GM12878 (cell line): ENCODE results near the gene TLNRD1. TPM values are rescaled to one million over a fixed set of nuclear protein-coding genes. Genes with fewer than 3 reads are reported as not detected.

ENCODE experiments used
- EGR1 ChIP-seq, 2 experiments: IDR thresholded peaks; 1 replicate in 1 of 2; 2 replicates in 1 of 2; pipeline ENCODE4 v1.6.1; 2011 to 2012; ENCODE audit warnings: low read depth in 2 of 2, low read length in 2 of 2, borderline replicate concordance in 1 of 2, mild to moderate bottlenecking in 1 of 2, moderate library complexity in 1 of 2
- MTA2 ChIP-seq: fragments of 450-650 bp; IDR thresholded peaks from 2 replicates; pipeline ENCODE4 v1.6.1; 2016; ENCODE audit warnings: low read depth, mild to moderate bottlenecking, moderate library complexity
- SUPT20H ChIP-seq: IDR thresholded peaks from 2 replicates; pipeline ENCODE4 v1.6.1; 2011; ENCODE audit warnings: low read depth, mild to moderate bottlenecking, low read length, moderate library complexity, borderline replicate concordance; ENCODE audit not compliant: control insufficient read depth
- ZBTB11 ChIP-seq: fragments of 450-650 bp; formaldehyde crosslinking; IDR thresholded peaks from 2 replicates; pipeline ENCODE4 v1.5.0; 2022; ENCODE audit warnings: mild to moderate bottlenecking, missing genetic modification characterization
- microRNA-seq: library from miRNA; unstranded; fragments of <30 nt; microRNA quantifications from one replicate; pipeline ENCODE4, GENCODE V29; 2018
- polyA plus RNA-seq, 11 experiments: library from polyadenylated mRNA; depleted of rRNA in 4 of 11; unstranded in 6 of 11; stranded (reverse) in 5 of 11; fragments of >200 nt; fragmentation: Nextera tagmentation in 4 of 11; fragmentation: Illumina TruSeq in 1 of 11; extraction: Ambion mirVana in 4 of 11; extraction: Trizol in 1 of 11; gene quantifications; 1 replicate in 1 of 11; 2 replicates in 10 of 11; pipeline versions ENCODE4 v1.2.1 to v1.2.3, GENCODE V29; 2011 to 2016; ENCODE audit warnings: inconsistent platforms in 2 of 11, missing spikeins in 2 of 11, low read depth in 1 of 11
- small RNA-seq: library from RNA; depleted of rRNA; stranded (forward); fragments of <200 nt; gene quantifications from one replicate; pipeline ENCODE3, GENCODE V24; 2014
- total RNA-seq, 4 experiments: library from RNA; depleted of rRNA in 3 of 4; stranded (reverse); fragments of >200 nt in 3 of 4; fragmentation: Illumina TruSeq in 1 of 4; extraction: Trizol in 1 of 4; gene quantifications; 2 replicates each; pipeline versions ENCODE4 v1.2.1 to v1.2.3, GENCODE V29; 2013 to 2021

TLNRD1 gene
- total and polyA plus RNA-seq, 10 of the 15 experiments (the other 5 are each of a cell fraction or from before 2014, with no cell fraction given): 2.5 to 44.8 (median 9.1) TPM

DNA sequence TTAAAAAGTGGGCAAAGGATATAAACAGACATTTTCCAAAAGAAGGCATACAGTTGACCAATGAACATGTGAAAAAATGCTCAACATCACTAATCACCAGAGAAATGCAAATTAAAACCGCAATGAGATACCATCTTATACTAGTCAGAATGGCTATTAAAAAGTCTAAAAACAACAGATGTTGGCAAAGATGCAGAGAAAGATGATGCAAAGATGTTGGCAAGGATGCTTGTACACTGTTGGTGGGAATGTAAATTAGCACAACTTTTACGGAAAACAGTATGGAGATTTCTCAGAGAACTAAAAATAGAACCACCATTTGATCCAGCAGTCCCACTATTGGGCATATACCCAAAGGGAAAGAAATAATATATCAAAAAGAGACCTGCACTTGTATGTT is 53.5 kb downstream of the TLNRD1 start (continued):
- no peak for TF ChIP-seq ZBTB11 (CRISPR knock-in tag)
- TF ChIP-seq SUPT20H: no peak
- TF ChIP-seq EGR1 (IDR thresholded peaks at IDR 0.05; ENCODE audit: borderline replicate concordance in 1 of 2, low read depth in 2 of 2, low read length in 2 of 2): no peak
- no peak for TF ChIP-seq MTA2

Small RNAs within 50 kb of the gene (microRNA-seq; reads per million reads assigned to microRNA genes)
- not detected for gene MIR4514

Small RNAs within 50 kb of the gene (small RNA-seq; reads per million reads assigned to genes)
- not detected for gene MIR4514

Other genes starting within 250 kb of the TLNRD1 start
- gene CEMIP, start 221.6 kb upstream of the TLNRD1 start, total RNA-seq (2014; rRNA removed): 0.05 TPM in 1 of 2 replicates, not detected in the other
- not detected in 2 replicates for gene CEMIP, start 221.6 kb upstream of the TLNRD1 start, total RNA-seq (2014; rRNA removed; fragmentation: Illumina TruSeq; extraction: Trizol)
- gene CEMIP, start 221.6 kb upstream of the TLNRD1 start, total RNA-seq (2021): 0.43 and 0.44 TPM in 2 replicates
- gene CEMIP, start 221.6 kb upstream of the TLNRD1 start, polyA plus RNA-seq (2011; rRNA removed): not detected in 2 replicates
- gene CEMIP, start 221.6 kb upstream of the TLNRD1 start, polyA plus RNA-seq (2014; fragmentation: Illumina TruSeq; extraction: Trizol): 0.01 TPM in 1 of 2 replicates, not detected in the other
- under 1 TPM in 1 of 2 experiments, not detected in 1; 0.04 TPM for gene CEMIP, start 221.6 kb upstream of the TLNRD1 start, polyA plus RNA-seq (2014; fragmentation: Nextera tagmentation; extraction: Ambion mirVana)
- not detected in 2 replicates for gene CEMIP, start 221.6 kb upstream of the TLNRD1 start, polyA plus RNA-seq (2014; rRNA removed)
- under 1 TPM in 1 of 2 experiments, not detected in 1; 0.28 TPM for gene CEMIP, start 221.6 kb upstream of the TLNRD1 start, polyA plus RNA-seq (2016; fragmentation: Nextera tagmentation; extraction: Ambion mirVana)
- gene MESD, start 11.1 kb upstream of the TLNRD1 start, total RNA-seq (2014; rRNA removed): 21.8 and 22.7 TPM in 2 replicates
- 25.2 and 27.5 TPM in 2 replicates for gene MESD, start 11.1 kb upstream of the TLNRD1 start, total RNA-seq (2014; rRNA removed; fragmentation: Illumina TruSeq; extraction: Trizol)
- gene MESD, start 11.1 kb upstream of the TLNRD1 start, total RNA-seq (2021): 19.2 and 24.1 TPM in 2 replicates
- 11.2 and 15.4 TPM in 2 replicates for gene MESD, start 11.1 kb upstream of the TLNRD1 start, polyA plus RNA-seq (2011; rRNA removed)
- 24.7 and 25.7 TPM in 2 replicates for gene MESD, start 11.1 kb upstream of the TLNRD1 start, polyA plus RNA-seq (2014; fragmentation: Illumina TruSeq; extraction: Trizol)
- 10 to 100 TPM; 10.2 to 16.7 TPM for gene MESD, start 11.1 kb upstream of the TLNRD1 start, polyA plus RNA-seq (2014; fragmentation: Nextera tagmentation; extraction: Ambion mirVana)
- gene MESD, start 11.1 kb upstream of the TLNRD1 start, polyA plus RNA-seq (2014; rRNA removed): 16.5 and 16.7 TPM in 2 replicates
- 10 to 100 TPM; 39.0 to 39.8 TPM for gene MESD, start 11.1 kb upstream of the TLNRD1 start, polyA plus RNA-seq (2016; fragmentation: Nextera tagmentation; extraction: Ambion mirVana)
- not detected in 2 replicates for gene CFAP161, start 133.3 kb downstream of the TLNRD1 start, total RNA-seq (2014; rRNA removed)
- 0.31 TPM in 1 of 2 replicates, not detected in the other for gene CFAP161, start 133.3 kb downstream of the TLNRD1 start, total RNA-seq (2014; rRNA removed; fragmentation: Illumina TruSeq; extraction: Trizol)
- not detected in 2 replicates for gene CFAP161, start 133.3 kb downstream of the TLNRD1 start, total RNA-seq (2021)
- gene CFAP161, start 133.3 kb downstream of the TLNRD1 start, polyA plus RNA-seq (2011; rRNA removed): not detected in 2 replicates
- not detected in 2 replicates for gene CFAP161, start 133.3 kb downstream of the TLNRD1 start, polyA plus RNA-seq (2014; fragmentation: Illumina TruSeq; extraction: Trizol)
- gene CFAP161, start 133.3 kb downstream of the TLNRD1 start, polyA plus RNA-seq (2014; fragmentation: Nextera tagmentation; extraction: Ambion mirVana): not detected
- not detected in 2 replicates for gene CFAP161, start 133.3 kb downstream of the TLNRD1 start, polyA plus RNA-seq (2014; rRNA removed)
- not detected for gene CFAP161, start 133.3 kb downstream of the TLNRD1 start, polyA plus RNA-seq (2016; fragmentation: Nextera tagmentation; extraction: Ambion mirVana)
- 34.3 and 38.9 TPM in 2 replicates for gene IL16, start 196.0 kb downstream of the TLNRD1 start, total RNA-seq (2014; rRNA removed)
- gene IL16, start 196.0 kb downstream of the TLNRD1 start, total RNA-seq (2014; rRNA removed; fragmentation: Illumina TruSeq; extraction: Trizol): 51.5 and 54.8 TPM in 2 replicates
- 51.2 and 52.1 TPM in 2 replicates for gene IL16, start 196.0 kb downstream of the TLNRD1 start, total RNA-seq (2021)
- 174 and 206 TPM in 2 replicates for gene IL16, start 196.0 kb downstream of the TLNRD1 start, polyA plus RNA-seq (2011; rRNA removed)
- 52.5 and 63.1 TPM in 2 replicates for gene IL16, start 196.0 kb downstream of the TLNRD1 start, polyA plus RNA-seq (2014; fragmentation: Illumina TruSeq; extraction: Trizol)
- gene IL16, start 196.0 kb downstream of the TLNRD1 start, polyA plus RNA-seq (2014; fragmentation: Nextera tagmentation; extraction: Ambion mirVana): 10 to 100 TPM; 21.7 to 23.9 TPM
- gene IL16, start 196.0 kb downstream of the TLNRD1 start, polyA plus RNA-seq (2014; rRNA removed): 57.4 and 59.3 TPM in 2 replicates
- 10 to 100 TPM; 34.3 to 37.8 TPM for gene IL16, start 196.0 kb downstream of the TLNRD1 start, polyA plus RNA-seq (2016; fragmentation: Nextera tagmentation; extraction: Ambion mirVana)